ENCODE measurements around the gene KDM5A. TPM values are rescaled to one million over a fixed set of nuclear protein-coding genes. Genes with fewer than 3 reads are reported as not detected.

Gene KDM5A
- polyA plus RNA-seq, 1 of the 3 experiments (the other 2 are of a cell fraction): 6.2 TPM

GRCh38 chr12:256958-257357 is 132.2 kb downstream of the KDM5A start:
- Histone ChIP-seq H4K20me1 (ENCODE audit: insufficient read depth) (no peaks in the 10 kb centered on the region), H3K9me2 (no peaks in the 10 kb centered on the region), H3K79me2 (ENCODE audit: insufficient read depth) (no peaks in the 10 kb centered on the region), H3K4me1 (ENCODE audit: control insufficient read depth in 1 of 2, insufficient read depth in 2 of 2, low read depth in 1 of 2, low read length in 1 of 2) (no peaks in the 10 kb centered on the region), H3K4me2 (no peak overlapping the region), H3K9me3 (no peaks in the 10 kb centered on the region), H3K9ac (no peak overlapping the region), H2AFZ (ENCODE audit: low read depth) (no peak overlapping the region), H3K27ac (ENCODE audit: low read depth in 2 of 2, low read length in 1 of 2) (no peak overlapping the region), H3K4me3 (ENCODE audit: low read depth in 2 of 2, low read length in 1 of 2) (no peak overlapping the region), H3F3A (replicated peaks; ENCODE audit: insufficient read depth) (no peaks in the 10 kb centered on the region), H3K27me3 (ENCODE audit: insufficient read depth) (no peaks in the 10 kb centered on the region; the same call in 1 of the 2 replicates), H3K36me3 (replicated peaks in 1 of 2; ENCODE audit: control insufficient read depth in 1 of 2, insufficient read depth in 2 of 2, low read length in 1 of 2) (no peaks in the 10 kb centered on the region)
- no peak for DNase-seq
- POLR2A ChIA-PET: no interaction called here
- 44% methylated on average over 3 of the region's 3 CpGs for WGBS (ENCODE audit: low lambda C conversion rate)
- CTCF ChIA-PET: interaction anchor here (0.6 kb wide), 1 partner anchor 14 kb away, joined by 3 read pairs; no protein-coding TSS in a partner anchor
- TF ChIP-seq MXI1 (IDR thresholded peaks at IDR 0.05; ENCODE audit: low read depth, low read length): no peak
- no peak for TF ChIP-seq RFX5 (IDR thresholded peaks at IDR 0.05; ENCODE audit: low read length)
- TF ChIP-seq FOXJ3 (CRISPR knock-in tag; IDR thresholded peaks at IDR 0.05): no peak
- no peak for TF ChIP-seq EZH2phosphoT487 (IDR thresholded peaks at IDR 0.05; ENCODE audit: borderline replicate concordance, low read depth)
- TF ChIP-seq FOXM1 (IDR thresholded peaks at IDR 0.05; ENCODE audit: low read depth): no peak
- TF ChIP-seq YY1 (IDR thresholded peaks at IDR 0.05; ENCODE audit: low read depth): no peak
- no peak for TF ChIP-seq TAF1 (IDR thresholded peaks at IDR 0.05; ENCODE audit: borderline replicate concordance, low read depth, low read length)
- no peak for TF ChIP-seq JUND (IDR thresholded peaks at IDR 0.05)
- no peak for TF ChIP-seq EP300 (IDR thresholded peaks at IDR 0.05; ENCODE audit: borderline replicate concordance in 1 of 2, low read depth in 1 of 2, low read length in 1 of 2)
- no peak for TF ChIP-seq ZBTB33 (IDR thresholded peaks at IDR 0.05; ENCODE audit: borderline replicate concordance, low read depth)
- no peak for TF ChIP-seq ELF1 (IDR thresholded peaks at IDR 0.05)
- no peak for TF ChIP-seq MAX (IDR thresholded peaks at IDR 0.05; ENCODE audit: low read depth)
- TF ChIP-seq REST (IDR thresholded peaks at IDR 0.05; ENCODE audit: low read depth, low read length): no peak
- TF ChIP-seq USF2 (IDR thresholded peaks at IDR 0.05; ENCODE audit: borderline replicate concordance, low read depth, low read length): no peak
- TF ChIP-seq CTCF (IDR thresholded peaks at IDR 0.05): no peak
- TF ChIP-seq TCF12 (IDR thresholded peaks at IDR 0.05): no peak
- TF ChIP-seq MEF2A (IDR thresholded peaks at IDR 0.05; ENCODE audit: borderline replicate concordance, low read depth): no peak
- no peak for TF ChIP-seq NRF1 (IDR thresholded peaks at IDR 0.05; ENCODE audit: low read depth, low read length)
- no peak for TF ChIP-seq GATA2 (CRISPR knock-in tag; IDR thresholded peaks at IDR 0.05)
